ENCODE measurements around the gene TMEM259.

Gene TMEM259

DNA sequence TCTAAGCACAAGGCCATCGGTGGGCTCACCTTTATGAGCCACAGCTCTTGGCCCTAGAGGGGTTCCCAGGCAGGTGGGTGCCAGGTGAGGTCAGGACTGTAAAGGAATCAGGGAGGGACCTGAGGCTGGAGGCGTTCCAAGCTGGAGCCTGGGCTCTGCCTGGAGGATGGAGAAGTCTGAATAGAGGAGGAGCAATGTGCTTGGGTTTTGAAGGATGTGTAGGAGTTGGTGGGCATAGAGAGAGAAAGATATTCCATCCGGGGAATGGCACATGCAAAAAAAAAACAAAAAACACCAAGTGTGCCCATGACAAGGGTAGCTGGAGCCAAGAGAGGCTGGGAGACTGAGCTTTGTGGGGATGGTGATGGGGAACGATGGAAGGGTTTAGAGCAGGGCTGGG, 18.3 kb downstream of the TMEM259 start:
- no peaks in the 10 kb centered on the region for H3K79me2 ChIP-seq
- H3K27ac ChIP-seq, result no peak overlapping the region
- H3K36me3 ChIP-seq (ENCODE audit: control insufficient read depth, insufficient read depth, low read length), result no peaks in the 10 kb centered on the region
- TF ChIP-seq, protein P1, sequence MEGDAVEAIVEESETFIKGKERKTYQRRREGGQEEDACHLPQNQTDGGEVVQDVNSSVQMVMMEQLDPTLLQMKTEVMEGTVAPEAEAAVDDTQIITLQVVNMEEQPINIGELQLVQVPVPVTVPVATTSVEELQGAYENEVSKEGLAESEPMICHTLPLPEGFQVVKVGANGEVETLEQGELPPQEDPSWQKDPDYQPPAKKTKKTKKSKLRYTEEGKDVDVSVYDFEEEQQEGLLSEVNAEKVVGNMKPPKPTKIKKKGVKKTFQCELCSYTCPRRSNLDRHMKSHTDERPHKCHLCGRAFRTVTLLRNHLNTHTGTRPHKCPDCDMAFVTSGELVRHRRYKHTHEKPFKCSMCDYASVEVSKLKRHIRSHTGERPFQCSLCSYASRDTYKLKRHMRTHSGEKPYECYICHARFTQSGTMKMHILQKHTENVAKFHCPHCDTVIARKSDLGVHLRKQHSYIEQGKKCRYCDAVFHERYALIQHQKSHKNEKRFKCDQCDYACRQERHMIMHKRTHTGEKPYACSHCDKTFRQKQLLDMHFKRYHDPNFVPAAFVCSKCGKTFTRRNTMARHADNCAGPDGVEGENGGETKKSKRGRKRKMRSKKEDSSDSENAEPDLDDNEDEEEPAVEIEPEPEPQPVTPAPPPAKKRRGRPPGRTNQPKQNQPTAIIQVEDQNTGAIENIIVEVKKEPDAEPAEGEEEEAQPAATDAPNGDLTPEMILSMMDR (IDR thresholded peaks at IDR 0.05), result no peak
- H3K9ac ChIP-seq, result no peak overlapping the region
- H2AFZ ChIP-seq, result no peak overlapping the region
- H3K27me3 ChIP-seq (ENCODE audit: control insufficient read depth, insufficient read depth, low read length), result peaks cover 3% of the 10 kb centered on the region
- H3K4me1 ChIP-seq, result no peaks in the 10 kb centered on the region
- H3K9me3 ChIP-seq (ENCODE audit: control insufficient read depth, low read length), result no peaks in the 10 kb centered on the region
- no peak overlapping the region for H3K4me2 ChIP-seq (ENCODE audit: low read length)
- H3K4me3 ChIP-seq (ENCODE audit: low read depth, low read length), result no peak overlapping the region

DNA sequence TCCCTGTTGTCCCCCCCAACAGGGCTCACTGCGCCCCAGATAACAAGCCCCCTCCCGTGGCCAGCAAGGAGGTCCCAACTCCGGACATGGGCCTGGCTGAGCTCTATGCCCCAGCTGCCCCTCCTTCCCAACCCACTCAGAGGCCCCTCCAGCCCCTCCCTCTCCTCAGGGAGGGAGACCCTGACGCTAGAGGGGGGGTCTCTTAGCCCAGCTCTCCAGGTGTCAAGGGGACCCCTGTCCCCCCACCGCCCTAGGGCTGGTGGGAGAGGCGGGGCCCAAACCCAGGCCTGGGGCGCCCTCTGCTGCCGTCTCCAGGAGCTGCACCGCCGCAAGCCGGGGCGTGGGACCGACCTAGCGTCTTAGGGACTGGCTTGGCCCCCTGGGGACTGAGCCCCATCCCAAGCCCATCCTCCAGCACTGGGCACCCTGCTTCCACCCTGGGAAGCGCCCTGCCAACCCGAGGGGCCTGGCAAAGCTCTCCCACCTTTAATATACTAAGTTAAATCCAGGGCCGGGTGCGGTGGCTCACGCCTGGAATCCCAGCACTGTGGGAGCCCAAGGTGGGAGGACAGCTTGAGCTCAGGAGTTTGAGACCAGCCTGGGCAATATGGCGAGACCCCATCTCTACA, 19.3 kb downstream of the TMEM259 start:
- Histone ChIP-seq H3K9me3 (ENCODE audit: control insufficient read depth, low read length) (no peaks in the 10 kb centered on the region), H3K27me3 (ENCODE audit: control insufficient read depth, insufficient read depth, low read length) (peaks cover 3% of the 10 kb centered on the region), H3K4me3 (ENCODE audit: low read depth, low read length) (no peak overlapping the region), H3K9ac (no peak overlapping the region), H3K4me1 (no peaks in the 10 kb centered on the region), H3K36me3 (ENCODE audit: control insufficient read depth, insufficient read depth, low read length) (no peaks in the 10 kb centered on the region), H3K79me2 (no peaks in the 10 kb centered on the region), H3K27ac (no peak overlapping the region), H3K4me2 (ENCODE audit: low read length) (no peak overlapping the region), H2AFZ (no peak overlapping the region)
- TF ChIP-seq, protein P1 (IDR thresholded peaks at IDR 0.05), result peak; percentile 88

DNA sequence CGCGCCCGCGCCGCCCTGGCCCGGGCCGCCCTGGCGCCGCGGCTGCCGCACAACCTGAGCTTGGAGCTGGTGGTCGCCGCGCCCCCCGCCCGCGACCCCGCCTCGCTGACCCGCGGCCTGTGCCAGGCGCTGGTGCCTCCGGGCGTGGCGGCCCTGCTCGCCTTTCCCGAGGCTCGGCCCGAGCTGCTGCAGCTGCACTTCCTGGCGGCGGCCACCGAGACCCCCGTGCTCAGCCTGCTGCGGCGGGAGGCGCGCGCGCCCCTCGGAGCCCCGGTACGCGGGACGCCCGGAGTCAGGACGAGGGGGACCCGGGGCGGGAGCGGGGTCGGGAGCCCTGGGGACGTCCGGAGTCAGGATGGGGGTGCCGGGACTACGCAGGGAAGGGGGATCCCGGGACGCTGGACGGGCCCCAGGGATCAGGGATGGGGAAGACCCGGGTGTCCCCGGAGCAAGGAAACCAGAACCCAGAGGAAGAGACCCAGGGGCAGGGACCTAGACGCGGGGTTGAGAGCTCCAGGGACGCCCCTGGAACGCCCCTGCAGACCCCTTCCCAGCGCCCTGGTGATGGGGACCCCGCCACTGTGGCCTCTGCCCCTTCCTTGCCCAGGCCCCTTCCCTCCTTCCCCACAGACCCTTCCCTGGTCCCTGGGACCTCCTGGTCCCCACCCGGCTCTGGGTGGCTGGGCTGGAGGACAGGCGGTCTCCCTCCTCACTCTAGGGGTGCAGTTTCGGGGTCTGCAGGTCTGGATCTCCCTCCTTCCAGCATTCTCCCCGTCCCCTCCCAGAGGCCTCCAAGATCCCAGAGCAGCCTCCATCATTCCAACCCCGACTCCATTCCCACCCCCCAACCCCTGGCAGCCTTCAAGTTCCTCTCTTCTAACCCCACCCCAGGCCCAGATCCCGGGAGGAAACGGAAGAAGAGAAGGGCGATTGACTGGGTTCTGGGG, 20.1 kb downstream of the TMEM259 start:
- Histone ChIP-seq H3K27ac (no peak overlapping the region), H3K9ac (no peak overlapping the region), H3K4me3 (ENCODE audit: low read depth, low read length) (no peak overlapping the region), H3K36me3 (ENCODE audit: control insufficient read depth, insufficient read depth, low read length) (no peaks in the 10 kb centered on the region), H3K27me3 (ENCODE audit: control insufficient read depth, insufficient read depth, low read length) (peaks cover 3% of the 10 kb centered on the region), H3K4me1 (peaks cover 4% of the 10 kb centered on the region), H2AFZ (no peak overlapping the region), H3K9me3 (ENCODE audit: control insufficient read depth, low read length) (no peaks in the 10 kb centered on the region), H3K79me2 (no peaks in the 10 kb centered on the region), H3K4me2 (ENCODE audit: low read length) (no peak overlapping the region)
- TF ChIP-seq, protein P1 (IDR thresholded peaks at IDR 0.05), result no peak

DNA sequence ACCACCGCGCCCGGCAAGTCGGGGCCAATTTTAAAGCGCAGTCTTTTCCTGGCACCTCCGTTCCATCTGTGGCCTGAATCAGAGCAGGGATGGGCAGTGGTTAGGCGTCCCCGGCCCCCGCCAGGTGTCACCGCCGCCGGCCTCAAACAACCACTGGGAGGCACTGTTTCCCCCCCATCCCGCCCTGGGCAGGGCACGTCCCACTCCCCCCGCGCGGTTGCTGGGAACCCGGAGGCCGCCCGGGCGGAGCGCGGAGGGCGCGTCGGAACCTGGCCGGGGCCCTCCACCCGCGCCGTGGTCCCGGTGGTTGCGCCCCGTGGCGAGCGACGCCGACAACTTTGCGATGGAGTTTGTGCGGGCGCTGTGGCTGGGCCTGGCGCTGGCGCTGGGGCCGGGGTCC, 20.8 kb downstream of the TMEM259 start, which contains the start of gene GRIN3B:
Gene GRIN3B, plus strand, starts transcription at position 325 of the 400 bp plus-strand sequence. Its CDS starts 19 bp downstream, at position 344.
- Histone ChIP-seq H2AFZ (no peak within 1 kb of the TSS), H3K36me3 (ENCODE audit: control insufficient read depth, insufficient read depth, low read length) (no peaks in the 10 kb centered on the region), H3K9me3 (ENCODE audit: control insufficient read depth, low read length) (no peaks in the 10 kb centered on the region), H3K27ac (no peak within 1 kb of the TSS), H3K4me1 (peaks cover 4% of the 10 kb centered on the region), H3K4me3 (ENCODE audit: low read depth, low read length) (no peak within 1 kb of the TSS), H3K4me2 (ENCODE audit: low read length) (no peak within 1 kb of the TSS), H3K79me2 (no peaks in the 10 kb centered on the region), H3K9ac (no peak within 1 kb of the TSS), H3K27me3 (ENCODE audit: control insufficient read depth, insufficient read depth, low read length) (peaks cover 3% of the 10 kb centered on the region)
- TF ChIP-seq, protein P1 (IDR thresholded peaks at IDR 0.05), result peak; percentile 28
